Activated T-cell treated with anti-CD3 and anti-CD28 coated beads, Interleukin-2, amount 50 U/mL, for 4 hours (primary cell): Measurements from ENCODE around the gene SLC4A1. TPM values are rescaled to one million over a fixed set of nuclear protein-coding genes. Genes with fewer than 3 reads are reported as not detected.

Experiments
- ATAC-seq, 2 donors: fragments of 200-7000 bp; cut with Tn5 transposase; one replicate each; pipeline ENCODE4 v1.10.0; 2021
- DNase-seq: peaks from one replicate; pipeline ENCODE4 v3.0.0-alpha.2; 2020
- H3K27me3 Mint-ChIP-seq: one replicate; pipeline ENCODE4 v1.8.0; 2021; ENCODE audit warnings: low read depth, mixed read lengths
- H3K36me3 Mint-ChIP-seq: one replicate; pipeline ENCODE4 v1.8.0; 2022; ENCODE audit warnings: mixed read lengths; ENCODE audit not compliant: insufficient read depth
- H3K4me1 Mint-ChIP-seq: one replicate; pipeline ENCODE4 v1.8.0; 2021; ENCODE audit warnings: low read depth, mixed read lengths
- H3K4me3 Mint-ChIP-seq: one replicate; pipeline ENCODE4 v1.8.0; 2021; ENCODE audit warnings: mild to moderate bottlenecking, moderate library complexity, mixed read lengths
- H3K9me3 Mint-ChIP-seq: one replicate; pipeline ENCODE4 v1.8.0; 2021; ENCODE audit warnings: mixed read lengths
- total RNA-seq, 3 donors: library from RNA; stranded (reverse); gene quantifications; one replicate each; pipeline ENCODE4 v1.2.1, GENCODE V29; 2021

SLC4A1 gene
- total RNA-seq = not detected

- DNase-seq = no peak
- H3K4me3 Mint-ChIP-seq = no peak within 1 kb of the TSS
- H3K27me3 Mint-ChIP-seq = peaks cover 4% of the 10 kb centered on the region
Observed at GRCh38 chr17:44267818-44268490, at the start of gene SLC4A1. Gene SLC4A1, minus strand, starts transcription at chr17:44268135. Its CDS starts 5,269 bp downstream, at chr17:44262866.

GRCh38 chr17:44317545-44317944 lies 49.6 kb upstream of the SLC4A1 start:
- DNase-seq (no peak), ATAC-seq (no peak)
- no peaks in the 10 kb centered on the region for H3K9me3 Mint-ChIP-seq
- no peak overlapping the region for H3K4me3 Mint-ChIP-seq
- peaks cover 13% of the 10 kb centered on the region for H3K4me1 Mint-ChIP-seq
- H3K36me3 Mint-ChIP-seq = peaks cover 9% of the 10 kb centered on the region
- H3K27me3 Mint-ChIP-seq = peaks cover 33% of the 10 kb centered on the region

More at GRCh38 chr17:44267818-44268490, at the start of gene SLC4A1:
- H3K4me1 Mint-ChIP-seq = no peaks in the 10 kb centered on the region
- ATAC-seq = no peak
- H3K9me3 Mint-ChIP-seq = no peaks in the 10 kb centered on the region
- H3K36me3 Mint-ChIP-seq = no peaks in the 10 kb centered on the region

GRCh38 chr17:44315760-44316731 lies 48.1 kb upstream of the SLC4A1 start:
- peaks cover 6% of the 10 kb centered on the region for H3K36me3 Mint-ChIP-seq
- no peaks in the 10 kb centered on the region for H3K9me3 Mint-ChIP-seq
- no peak for DNase-seq
- ATAC-seq = no peak
- peaks cover 37% of the 10 kb centered on the region for H3K27me3 Mint-ChIP-seq
- H3K4me3 Mint-ChIP-seq = peak overlapping the region; percentile 69
- H3K4me1 Mint-ChIP-seq = peaks cover 12% of the 10 kb centered on the region

DNA sequence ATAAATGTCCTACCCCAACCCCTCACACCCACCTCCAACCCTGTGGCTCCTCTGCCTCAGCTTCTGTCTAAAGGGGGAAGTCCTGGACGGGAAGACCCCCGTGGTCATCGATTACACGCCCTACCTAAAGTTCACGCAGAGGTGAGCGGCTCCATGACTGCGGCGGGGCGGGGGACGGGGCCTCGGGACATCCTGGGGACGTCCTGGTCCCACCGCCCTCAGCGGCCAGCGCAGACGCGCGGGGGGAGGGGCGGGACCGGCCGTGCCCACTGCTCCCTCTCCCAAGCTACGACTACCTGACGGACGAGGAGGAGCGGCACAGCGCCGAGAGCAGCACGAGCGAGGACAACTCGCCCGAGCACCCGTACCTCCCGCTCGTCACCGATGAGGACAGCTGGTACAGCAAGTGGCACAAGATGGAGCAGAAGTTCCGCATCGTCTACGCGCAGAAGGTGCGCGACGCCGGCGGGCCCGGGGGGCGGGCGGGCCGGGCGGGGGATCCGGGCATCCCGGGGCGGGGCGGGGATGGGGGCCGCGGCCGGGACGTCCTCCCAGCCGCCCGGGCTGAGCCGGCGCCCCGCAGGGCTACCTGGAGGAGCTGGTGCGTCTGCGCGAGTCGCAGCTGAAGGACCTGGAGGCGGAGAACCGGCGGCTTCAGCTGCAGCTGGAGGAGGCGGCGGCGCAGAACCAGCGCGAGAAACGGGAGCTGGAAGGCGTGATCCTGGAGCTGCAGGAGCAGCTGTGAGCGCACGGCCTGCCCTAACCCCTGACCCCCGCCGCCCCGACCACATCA lies 47.1 kb upstream of the SLC4A1 start:
- H3K9me3 Mint-ChIP-seq = no peaks in the 10 kb centered on the region
- peak; percentile 81 to 83 for ATAC-seq
- H3K4me1 Mint-ChIP-seq = peaks cover 12% of the 10 kb centered on the region
- H3K36me3 Mint-ChIP-seq = peaks cover 5% of the 10 kb centered on the region
- peak overlapping the region; percentile 69 for H3K4me3 Mint-ChIP-seq
- DNase-seq = no peak
- peaks cover 38% of the 10 kb centered on the region for H3K27me3 Mint-ChIP-seq

DNA sequence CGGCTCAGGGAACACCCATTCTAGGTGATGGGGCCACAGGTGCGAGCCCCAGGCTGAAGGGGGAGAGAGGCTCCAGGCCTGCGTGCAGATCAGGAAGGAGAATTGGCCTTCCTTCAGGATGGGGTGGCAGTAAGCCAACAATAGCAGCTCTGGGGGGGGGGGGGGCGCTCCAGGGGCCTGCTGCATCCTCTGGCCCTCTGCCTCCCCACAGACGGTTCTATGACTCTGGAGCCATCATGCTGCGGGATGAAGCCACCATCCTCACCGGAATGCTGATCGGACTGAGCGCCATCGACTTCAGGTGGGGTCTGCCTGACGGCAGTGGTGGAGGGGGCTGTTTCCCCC lies 46.6 kb upstream of the SLC4A1 start:
- Mint-ChIP-seq H3K9me3 (no peaks in the 10 kb centered on the region), H3K27me3 (peaks cover 44% of the 10 kb centered on the region), H3K36me3 (peaks cover 2% of the 10 kb centered on the region), H3K4me1 (peaks cover 15% of the 10 kb centered on the region), H3K4me3 (peak overlapping the region; percentile 58)
- DNase-seq = no peak
- ATAC-seq = no peak

- H3K27me3 Mint-ChIP-seq = peaks cover 44% of the 10 kb centered on the region
- H3K9me3 Mint-ChIP-seq = no peaks in the 10 kb centered on the region
- no peak for ATAC-seq
- H3K36me3 Mint-ChIP-seq = no peaks in the 10 kb centered on the region
- H3K4me3 Mint-ChIP-seq = peak overlapping the region; percentile 58
- H3K4me1 Mint-ChIP-seq = peaks cover 18% of the 10 kb centered on the region
- no peak for DNase-seq
Observed at GRCh38 chr17:44314031-44314430, 46.1 kb upstream of the SLC4A1 start.

GRCh38 chr17:44312396-44313104 lies 44.6 kb upstream of the SLC4A1 start:
- Mint-ChIP-seq H3K9me3 (no peaks in the 10 kb centered on the region), H3K27me3 (peaks cover 44% of the 10 kb centered on the region), H3K4me1 (peaks cover 21% of the 10 kb centered on the region), H3K36me3 (no peaks in the 10 kb centered on the region), H3K4me3 (no peak overlapping the region)
- ATAC-seq (no peak), DNase-seq (no peak)

DNA sequence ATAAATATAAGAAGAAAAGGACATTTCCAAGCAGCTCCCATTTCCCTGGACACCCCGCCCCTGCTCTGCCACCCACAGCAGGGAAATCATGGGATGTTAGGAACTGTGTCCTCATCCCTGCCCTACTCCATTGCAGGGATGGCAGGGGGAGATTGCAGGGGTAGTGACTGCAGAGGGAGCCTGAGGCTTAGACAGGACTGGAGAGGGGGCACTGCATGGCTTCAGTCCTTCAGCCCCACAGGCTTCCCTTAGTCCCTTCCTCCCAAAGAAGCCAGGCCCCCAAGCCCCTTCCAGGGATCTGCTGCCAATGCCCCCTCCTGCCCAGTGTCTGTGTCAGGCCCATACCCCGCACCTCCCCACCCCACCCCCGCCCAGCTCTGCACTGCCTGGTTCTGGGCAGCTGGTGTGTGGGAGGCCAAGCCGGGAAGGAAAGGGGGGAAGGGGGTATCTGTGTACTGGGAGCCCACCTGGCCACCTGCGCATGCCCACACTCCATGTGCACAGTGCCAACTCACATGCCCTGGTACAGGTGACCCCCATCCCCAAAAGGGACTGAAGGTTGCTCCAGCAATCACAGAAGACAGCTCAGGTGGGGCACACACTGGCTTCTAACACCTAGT lies 43.7 kb upstream of the SLC4A1 start:
- ATAC-seq = no peak
- DNase-seq = no peak
- no peak overlapping the region for H3K4me3 Mint-ChIP-seq
- peaks cover 43% of the 10 kb centered on the region for H3K27me3 Mint-ChIP-seq
- peaks cover 25% of the 10 kb centered on the region for H3K4me1 Mint-ChIP-seq
- no peaks in the 10 kb centered on the region for H3K36me3 Mint-ChIP-seq
- no peaks in the 10 kb centered on the region for H3K9me3 Mint-ChIP-seq

- peaks cover 19% of the 10 kb centered on the region for H3K4me1 Mint-ChIP-seq
- H3K4me3 Mint-ChIP-seq = no peak overlapping the region
- H3K27me3 Mint-ChIP-seq = peaks cover 42% of the 10 kb centered on the region
- H3K36me3 Mint-ChIP-seq = no peaks in the 10 kb centered on the region
- no peaks in the 10 kb centered on the region for H3K9me3 Mint-ChIP-seq
- ATAC-seq (no peak), DNase-seq (no peak)
Observed at GRCh38 chr17:44310609-44311376, 42.9 kb upstream of the SLC4A1 start.

DNA sequence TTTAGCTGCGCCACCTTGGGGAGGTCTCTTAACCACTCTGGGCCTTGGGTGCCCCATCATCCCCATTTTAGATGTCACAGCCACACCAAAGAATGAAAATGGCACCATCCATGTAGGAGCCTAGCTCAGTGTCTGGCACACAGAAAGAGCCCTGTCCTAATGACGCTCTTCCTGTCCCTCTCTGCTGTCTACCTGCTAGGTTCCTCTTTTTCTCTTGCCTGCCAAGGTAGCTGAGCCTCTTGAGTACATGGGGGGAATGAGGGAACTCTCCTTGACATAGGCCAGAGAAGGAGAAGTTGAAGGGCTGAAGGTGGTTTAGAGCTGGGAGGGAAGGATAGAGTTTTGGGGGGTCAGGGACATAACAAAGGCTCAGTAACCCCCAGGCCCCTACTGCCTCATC lies 42.3 kb upstream of the SLC4A1 start:
- Mint-ChIP-seq H3K9me3 (no peaks in the 10 kb centered on the region), H3K4me3 (no peak overlapping the region), H3K36me3 (no peaks in the 10 kb centered on the region), H3K27me3 (peaks cover 37% of the 10 kb centered on the region), H3K4me1 (peaks cover 15% of the 10 kb centered on the region)
- no peak for DNase-seq
- no peak for ATAC-seq

- ATAC-seq (no peak), DNase-seq (no peak)
- Mint-ChIP-seq H3K4me3 (peak overlapping the region; percentile 56), H3K36me3 (no peaks in the 10 kb centered on the region), H3K4me1 (peaks cover 15% of the 10 kb centered on the region), H3K27me3 (peaks cover 37% of the 10 kb centered on the region), H3K9me3 (no peaks in the 10 kb centered on the region)
Observed at GRCh38 chr17:44309472-44309871, 41.5 kb upstream of the SLC4A1 start.

- Mint-ChIP-seq H3K9me3 (no peaks in the 10 kb centered on the region), H3K4me1 (peaks cover 13% of the 10 kb centered on the region), H3K27me3 (peaks cover 35% of the 10 kb centered on the region), H3K4me3 (peak overlapping the region; percentile 56), H3K36me3 (no peaks in the 10 kb centered on the region)
- DNase-seq (no peak), ATAC-seq (peak in 1 of 2 donors; percentile 4)
Observed at GRCh38 chr17:44308865-44309264, 40.9 kb upstream of the SLC4A1 start.

DNA sequence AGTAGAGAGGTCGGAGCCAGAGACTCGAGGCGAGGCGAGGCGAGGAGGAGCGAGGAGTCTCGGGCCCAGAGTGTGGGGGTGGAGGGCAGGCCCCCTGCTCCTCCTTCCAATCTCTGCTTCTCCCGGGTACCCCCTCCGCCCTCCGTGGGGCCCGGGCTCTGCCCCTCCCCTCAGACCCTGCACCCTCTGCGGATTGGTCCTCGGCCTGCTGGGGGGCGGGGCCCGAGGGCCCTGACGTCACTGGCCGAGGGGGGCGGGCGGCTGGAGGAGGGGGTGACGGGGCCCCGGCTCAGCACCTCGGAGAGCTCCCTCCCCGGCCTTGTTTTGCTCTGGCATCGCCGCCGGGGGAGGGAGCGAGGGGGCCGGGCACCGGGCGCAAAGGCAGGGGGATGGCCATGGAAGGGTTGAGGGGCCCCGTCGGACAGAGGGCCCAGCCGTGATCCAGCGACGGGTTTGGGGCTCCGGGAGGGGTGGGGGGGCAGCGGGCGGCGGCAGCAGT lies 40.4 kb upstream of the SLC4A1 start, which contains the start of gene RUNDC3A:
RUNDC3A (plus strand) TSS at position 282 of the 499 bp plus-strand sequence. CDS start 232 bp downstream, outside the sequence.
- Mint-ChIP-seq H3K4me3 (peak within 1 kb of the TSS; percentile 56), H3K27me3 (peaks cover 35% of the 10 kb centered on the region), H3K9me3 (no peaks in the 10 kb centered on the region), H3K4me1 (peaks cover 13% of the 10 kb centered on the region), H3K36me3 (no peaks in the 10 kb centered on the region)
- ATAC-seq (peak; percentile 91 to 94), DNase-seq (peak; percentile 80)
